G401 (cell line): ENCODE measurements around the gene TBC1D28. TPM values are rescaled to one million over a fixed set of nuclear protein-coding genes. Genes with fewer than 3 reads are reported as not detected.
"Not testable (repeated sequence)": the region's sequence is repeated elsewhere in the genome, so short reads cannot be mapped to it uniquely, and the experiment has no call there.

Experiments used
- DNase-seq: peaks from one replicate; pipeline ENCODE4 v3.0.0-alpha.2; 2015; ENCODE audit warnings: low spot score
- in situ Hi-C: cut with HindIII; loops from 2 replicates; pipeline ENCODE4 v1.10.0; 2016; ENCODE audit warnings: low sequenced_read_pairs, mixed read lengths
- total RNA-seq: library from RNA; depleted of rRNA; stranded (reverse); fragments of >200 nt; shearing (Covaris generic); gene quantifications from 2 replicates; pipeline ENCODE4 v1.2.3, GENCODE V29; 2014; rRNA removed

TBC1D28 gene
- total RNA-seq, 1 experiment from 2014 or later: not detected

DNA sequence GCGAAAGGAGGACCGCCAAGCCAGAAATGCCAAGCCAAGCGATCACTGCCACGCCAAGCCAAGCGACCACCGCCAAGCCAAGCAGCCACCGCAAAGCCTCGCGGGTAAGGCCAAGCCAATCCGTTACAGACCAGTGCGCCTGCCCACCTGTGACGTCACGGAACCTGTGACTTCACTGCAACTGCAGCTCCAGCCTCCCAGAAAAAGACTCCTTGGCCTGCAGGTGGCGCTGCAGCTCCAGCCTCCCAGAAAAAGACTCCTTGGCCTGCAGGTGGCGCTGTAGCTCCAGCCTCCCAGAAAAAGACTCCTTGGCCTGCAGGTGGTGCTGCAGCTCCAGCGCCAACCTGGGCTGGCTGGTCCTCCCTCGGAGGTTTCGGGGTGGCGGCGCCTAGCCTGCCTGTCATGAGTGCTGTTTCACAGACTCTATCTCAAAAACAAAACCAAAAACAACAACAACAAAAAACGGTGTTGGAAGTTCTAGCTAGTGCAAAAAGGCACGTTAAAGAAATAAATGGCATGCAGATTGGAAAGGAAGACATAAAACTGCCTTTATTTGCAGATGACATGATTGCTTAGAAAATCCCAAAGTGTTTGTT is 18.6 kb downstream of the TBC1D28 start:
- peak; percentile 90 for DNase-seq
- in situ Hi-C loops: not testable (repeated sequence)

DNA sequence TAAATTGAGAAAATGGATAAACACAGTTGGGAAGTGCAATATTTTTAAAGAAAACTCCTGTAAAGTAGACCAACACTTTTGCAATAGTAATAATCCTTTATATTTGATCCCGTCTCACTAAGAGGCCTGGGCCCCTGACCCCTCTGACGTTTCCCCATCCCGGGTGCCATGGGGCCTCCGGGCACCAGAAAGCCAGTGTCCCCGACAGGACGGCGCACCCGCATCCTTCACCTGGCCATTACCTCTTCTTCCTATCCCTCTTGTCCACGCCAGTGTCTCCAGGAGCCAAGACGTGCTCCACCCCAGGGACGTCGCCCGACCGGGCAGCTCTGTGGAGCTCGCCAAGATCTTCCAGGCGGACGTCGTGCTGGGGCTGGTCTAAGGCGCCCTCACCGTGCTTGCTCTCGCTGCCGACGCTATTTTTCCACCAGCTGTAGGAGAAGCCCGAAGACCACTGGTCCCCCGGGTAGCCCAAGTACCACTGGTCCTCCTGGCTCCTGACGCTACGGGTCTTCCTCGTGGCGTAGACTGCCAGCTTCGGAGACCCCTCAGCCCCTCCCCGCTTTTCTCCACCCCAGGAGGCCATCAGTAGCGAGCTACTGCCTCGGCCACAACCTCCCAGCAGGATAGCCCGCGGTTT is 19.2 kb downstream of the TBC1D28 start:
- DNase-seq: peak; percentile 35

DNA sequence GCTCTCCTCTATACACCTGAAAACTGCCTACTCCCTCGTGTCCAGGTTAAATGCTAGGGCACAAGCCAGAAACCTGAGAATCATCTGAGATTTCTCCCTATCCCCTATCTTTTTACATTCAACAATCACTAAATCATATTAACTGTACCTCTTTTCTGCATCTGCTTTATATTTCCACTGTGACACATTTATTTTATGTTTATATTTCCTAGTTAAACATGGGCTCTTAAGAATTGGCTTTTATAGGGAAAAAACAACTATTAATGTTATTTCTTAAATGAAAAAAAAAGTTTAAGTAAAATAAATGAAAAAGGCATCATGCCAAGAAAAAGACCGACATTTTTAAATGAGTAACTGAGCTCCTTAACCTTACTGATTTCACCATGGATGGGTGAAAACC is 26.6 kb downstream of the TBC1D28 start:
- DNase-seq, in situ Hi-C loops: not testable (repeated sequence)

More for the DNA sequence above, 19.2 kb downstream of the TBC1D28 start:
- in situ Hi-C loops: not testable (repeated sequence)

DNA sequence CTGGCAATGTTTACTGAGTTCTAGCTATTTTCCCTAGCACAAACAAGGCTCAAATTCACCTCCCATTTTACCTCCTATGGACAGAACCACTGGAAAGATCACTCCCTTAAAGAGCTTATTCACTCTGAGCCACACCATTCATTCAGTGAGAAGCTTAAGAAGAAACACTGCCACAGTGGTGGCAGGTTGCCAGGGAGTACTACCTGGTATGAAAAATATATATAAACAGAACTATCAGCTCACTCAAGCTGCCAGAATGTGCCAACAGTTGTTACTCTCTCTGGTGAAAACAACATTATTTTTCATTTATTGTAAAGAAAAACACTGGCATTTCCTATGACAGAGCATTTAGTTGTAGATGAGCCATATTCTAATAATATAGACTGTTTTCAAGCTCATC is 31.2 kb downstream of the TBC1D28 start:
- in situ Hi-C loops, DNase-seq: not testable (repeated sequence)

DNA sequence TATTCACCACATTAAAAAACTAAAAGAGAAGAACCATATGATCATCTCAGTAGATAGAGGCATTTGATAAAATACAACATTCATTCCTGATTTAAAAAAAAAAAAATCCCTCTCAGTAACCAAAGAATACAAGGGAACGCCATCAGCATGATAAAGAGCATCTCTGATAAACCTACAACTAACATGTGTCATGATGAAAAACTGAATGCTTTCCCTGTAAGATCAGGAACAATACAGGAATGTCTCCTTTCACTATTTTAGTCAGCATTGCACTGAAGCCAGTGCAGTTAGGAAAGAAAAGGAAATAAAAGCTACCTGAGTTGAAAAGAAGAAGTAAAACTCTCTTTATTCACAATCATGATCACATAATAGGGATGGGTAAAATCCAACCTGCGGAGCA is 51.1 kb downstream of the TBC1D28 start:
- DNase-seq, in situ Hi-C loops: not testable (repeated sequence)

Other genes starting within 250 kb of the TBC1D28 start
- not detected in 2 replicates for gene LGALS9C, start 167.6 kb downstream of the TBC1D28 start, total RNA-seq
- gene FOXO3B, start 37.9 kb upstream of the TBC1D28 start, total RNA-seq: 1.8 and 4.0 TPM in 2 replicates
- gene FBXW10, start 99.7 kb upstream of the TBC1D28 start, total RNA-seq: not detected in 2 replicates
- gene TVP23B, start 136.8 kb upstream of the TBC1D28 start, total RNA-seq: 46.6 and 47.7 TPM in 2 replicates
- 101 and 137 TPM in 2 replicates for gene PRPSAP2, start 213.7 kb upstream of the TBC1D28 start, total RNA-seq